OCI-LY3 (cell line): ENCODE data around the gene GFRA1.

Experiments
- H2AFZ ChIP-seq: fragments of 200-600, 300-600 bp; shearing (Covaris generic); 2 replicates; pipeline ENCODE4 v1.6.0; 2014; ENCODE audit warnings: antibody characterized with exemption, low read depth, low read length
- H3K27ac ChIP-seq: fragments of 200-600, 300-600 bp; sonication (generic); 2 replicates; pipeline ENCODE4 v1.5.1; 2014; ENCODE audit warnings: mild to moderate bottlenecking, low read length, moderate library complexity, mixed read lengths
- H3K27me3 ChIP-seq: fragments of 200-600, 300-600 bp; sonication (generic); 2 replicates; pipeline ENCODE4 v1.6.1; 2014; ENCODE audit warnings: low read depth, low read length, mixed read lengths
- H3K36me3 ChIP-seq: fragments of 200-600, 300-600 bp; sonication (generic); replicated peaks from 2 replicates; pipeline ENCODE3; 2014; ENCODE audit warnings: low read depth, low read length, mixed read lengths
- H3K4me1 ChIP-seq: fragments of 300-600, 200-600 bp; sonication (generic); 2 replicates; pipeline ENCODE4 v1.6.1; 2014; ENCODE audit warnings: low read length, mixed read lengths
- H3K4me2 ChIP-seq: fragments of 200-600, 300-600 bp; sonication (generic); 2 replicates; pipeline ENCODE4 v1.6.1; 2014; ENCODE audit warnings: low read length, mixed read lengths
- H3K4me3 ChIP-seq: fragments of 300-600, 200-600 bp; sonication (generic); 2 replicates; pipeline ENCODE4 v1.5.1; 2014; ENCODE audit warnings: antibody characterized with exemption, mild to moderate bottlenecking, low read length, moderate library complexity
- H3K79me2 ChIP-seq: fragments of 300-600, 200-600 bp; shearing (Covaris generic); 2 replicates; pipeline ENCODE4 v1.6.1; 2014; ENCODE audit warnings: mild to moderate bottlenecking, low read length, mixed read lengths
- H3K9ac ChIP-seq: fragments of 300-600, 200-600 bp; shearing (Covaris generic); 2 replicates; pipeline ENCODE4 v1.6.0; 2014; ENCODE audit warnings: mild to moderate bottlenecking, low read length, moderate library complexity
- H3K9me3 ChIP-seq: fragments of 200-600, 300-600 bp; shearing (Covaris generic); 2 replicates; pipeline ENCODE4 v1.6.1; 2014; ENCODE audit warnings: low read length, mixed read lengths; ENCODE audit not compliant: insufficient read depth
- H4K20me1 ChIP-seq: fragments of 200-600, 300-600 bp; sonication (generic); 2 replicates; pipeline ENCODE4 v1.6.1; 2016; ENCODE audit warnings: low read length, mixed read lengths; ENCODE audit not compliant: insufficient read depth
- CTCF ChIP-seq: fragments of 200-600, 300-600 bp; sonication (generic); IDR thresholded peaks from 2 replicates; pipeline ENCODE4 v1.5.1; 2014; ENCODE audit warnings: antibody characterized with exemption, low read length, low read depth
- EZH2phosphoT487 ChIP-seq: fragments of 200-600 bp; shearing (Covaris generic); IDR thresholded peaks from 2 replicates; pipeline ENCODE4 v1.6.1; 2018; ENCODE audit warnings: antibody characterized with exemption, mixed run types, low read depth

GFRA1 gene

DNA sequence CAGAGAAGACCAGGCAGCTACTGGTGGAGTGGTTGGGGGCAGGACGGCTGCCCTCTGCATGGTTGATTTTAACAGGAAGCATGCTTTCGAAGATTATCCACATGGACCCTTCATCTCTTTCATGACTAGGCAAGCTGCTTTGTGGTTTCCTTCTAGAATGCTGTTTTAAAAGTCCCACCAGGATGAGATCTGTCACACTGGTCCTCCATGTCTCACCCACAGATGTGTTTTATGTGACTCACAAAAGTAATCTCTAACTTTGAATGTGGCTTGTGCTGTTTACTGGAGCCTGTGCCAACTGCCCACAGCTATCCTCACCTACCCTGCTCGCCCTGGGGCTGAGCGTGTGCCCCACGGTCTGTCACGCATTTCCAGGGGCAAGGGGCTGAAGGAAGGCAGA is 188.8 kb downstream of the GFRA1 start:
- Histone ChIP-seq H3K4me3 (no peak overlapping the region), H3K27ac (no peak overlapping the region), H2AFZ (no peak overlapping the region), H3K36me3 (no peaks in the 10 kb centered on the region), H3K79me2 (no peaks in the 10 kb centered on the region), H3K4me1 (no peaks in the 10 kb centered on the region), H3K9me3 (no peaks in the 10 kb centered on the region), H3K4me2 (no peak overlapping the region), H3K9ac (no peak overlapping the region), H3K27me3 (no peaks in the 10 kb centered on the region), H4K20me1 (no peaks in the 10 kb centered on the region)
- TF ChIP-seq EZH2phosphoT487: no peak
- no peak for TF ChIP-seq CTCF

DNA sequence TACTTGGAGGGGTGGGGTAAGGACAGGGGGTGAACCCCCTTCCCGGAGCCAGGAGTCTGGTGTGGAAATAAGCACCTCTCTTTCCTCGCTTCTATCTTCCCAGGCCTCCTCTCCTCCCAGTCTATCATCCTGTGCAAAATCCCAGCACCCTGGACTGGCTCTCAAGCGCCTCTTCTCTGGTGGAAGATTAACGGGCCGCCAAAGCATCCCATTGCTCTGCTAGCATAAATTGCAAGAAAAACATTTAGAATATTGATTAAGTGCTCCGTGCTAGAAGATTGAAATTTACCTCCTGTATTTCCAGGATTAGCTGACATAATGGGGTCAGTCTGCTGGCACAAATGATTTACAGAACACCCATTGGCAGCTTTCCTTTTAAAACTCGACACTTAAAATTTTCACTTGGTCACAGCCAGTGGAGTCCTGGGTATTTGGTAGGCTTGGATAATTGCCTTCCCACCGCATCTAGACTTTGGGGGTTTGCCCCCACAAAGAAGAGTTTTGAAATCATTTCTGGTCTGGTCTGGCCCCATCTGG is 189.7 kb downstream of the GFRA1 start:
- Histone ChIP-seq H3K4me1 (no peaks in the 10 kb centered on the region), H3K4me2 (no peak overlapping the region), H4K20me1 (no peaks in the 10 kb centered on the region), H3K9ac (no peak overlapping the region), H3K9me3 (no peaks in the 10 kb centered on the region), H3K36me3 (no peaks in the 10 kb centered on the region), H3K79me2 (no peaks in the 10 kb centered on the region), H3K27ac (no peak overlapping the region), H2AFZ (no peak overlapping the region), H3K4me3 (no peak overlapping the region), H3K27me3 (no peaks in the 10 kb centered on the region)
- TF ChIP-seq CTCF: no peak

- H3K79me2 ChIP-seq: no peaks in the 10 kb centered on the region
- no peak overlapping the region for H3K4me2 ChIP-seq
- H3K4me1 ChIP-seq: no peaks in the 10 kb centered on the region
- no peak for TF ChIP-seq EZH2phosphoT487
- TF ChIP-seq CTCF: no peak
- no peak overlapping the region for H3K9ac ChIP-seq
- H3K27me3 ChIP-seq: no peaks in the 10 kb centered on the region
- no peak overlapping the region for H3K4me3 ChIP-seq
- no peak overlapping the region for H3K27ac ChIP-seq
- H3K36me3 ChIP-seq: no peaks in the 10 kb centered on the region
- no peaks in the 10 kb centered on the region for H3K9me3 ChIP-seq
- no peak overlapping the region for H2AFZ ChIP-seq
- no peaks in the 10 kb centered on the region for H4K20me1 ChIP-seq
Observed at GRCh38 chr10:116082762-116083161, 190.2 kb downstream of the GFRA1 start.

DNA sequence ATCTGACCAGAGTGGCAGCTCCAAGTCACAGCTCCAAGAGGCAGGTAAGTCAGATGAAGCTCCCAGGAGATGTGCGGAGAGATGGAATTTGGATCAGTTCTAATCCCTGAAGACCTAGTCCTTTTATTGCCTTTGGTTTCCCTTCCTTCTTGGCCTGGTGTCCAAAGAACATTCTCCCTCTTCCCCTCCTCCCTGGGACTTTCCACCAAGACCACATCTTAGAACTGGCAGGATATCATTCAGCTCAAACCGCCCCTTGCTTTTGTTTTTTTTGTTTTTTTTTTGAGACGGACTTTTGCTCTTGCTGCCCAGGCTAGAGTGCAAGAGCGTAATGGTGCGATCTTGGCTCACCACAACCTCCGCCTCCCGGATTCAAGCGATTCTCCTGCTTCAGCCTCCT is 190.8 kb downstream of the GFRA1 start:
- H3K4me1 ChIP-seq: no peaks in the 10 kb centered on the region
- no peaks in the 10 kb centered on the region for H4K20me1 ChIP-seq
- no peak overlapping the region for H3K27ac ChIP-seq
- H3K9me3 ChIP-seq: no peaks in the 10 kb centered on the region
- no peak overlapping the region for H3K4me2 ChIP-seq
- no peak overlapping the region for H2AFZ ChIP-seq
- TF ChIP-seq EZH2phosphoT487 (no peak), CTCF (no peak)
- H3K36me3 ChIP-seq: no peaks in the 10 kb centered on the region
- no peak overlapping the region for H3K4me3 ChIP-seq
- no peaks in the 10 kb centered on the region for H3K79me2 ChIP-seq
- no peaks in the 10 kb centered on the region for H3K27me3 ChIP-seq
- no peak overlapping the region for H3K9ac ChIP-seq
